Lower leg skin (tissue), 3 donors: ENCODE results near the gene ARHGAP4.

Source experiments
- CTCF ChIP-seq, 3 donors: fragments of 450-650 bp; IDR thresholded peaks; one replicate each; pipeline ENCODE4 v1.5.1; 2016; ENCODE audit warnings: antibody characterized with exemption in 3 of 3, mild to moderate bottlenecking in 3 of 3, moderate library complexity in 2 of 3
- POLR2A ChIP-seq, 2 donors: fragments of 450-650 bp; IDR thresholded peaks; one replicate each; pipeline ENCODE4 v1.6.1; 2016 to 2017; ENCODE audit warnings: antibody characterized with exemption in 2 of 2, mild to moderate bottlenecking in 1 of 2, moderate library complexity in 1 of 2

- TF ChIP-seq CTCF (IDR thresholded peaks at IDR 0.05) (no peak), POLR2A (IDR thresholded peaks at IDR 0.05) (no peak)
Measured at GRCh38 chrX:153867139-153867538, 58.9 kb downstream of the ARHGAP4 start.
